ENCODE measurements around the gene CTTNBP2NL.
A peak's percentile ranks its signal among the peaks of the same experiment; 100 is the strongest.

Gene CTTNBP2NL

DNA sequence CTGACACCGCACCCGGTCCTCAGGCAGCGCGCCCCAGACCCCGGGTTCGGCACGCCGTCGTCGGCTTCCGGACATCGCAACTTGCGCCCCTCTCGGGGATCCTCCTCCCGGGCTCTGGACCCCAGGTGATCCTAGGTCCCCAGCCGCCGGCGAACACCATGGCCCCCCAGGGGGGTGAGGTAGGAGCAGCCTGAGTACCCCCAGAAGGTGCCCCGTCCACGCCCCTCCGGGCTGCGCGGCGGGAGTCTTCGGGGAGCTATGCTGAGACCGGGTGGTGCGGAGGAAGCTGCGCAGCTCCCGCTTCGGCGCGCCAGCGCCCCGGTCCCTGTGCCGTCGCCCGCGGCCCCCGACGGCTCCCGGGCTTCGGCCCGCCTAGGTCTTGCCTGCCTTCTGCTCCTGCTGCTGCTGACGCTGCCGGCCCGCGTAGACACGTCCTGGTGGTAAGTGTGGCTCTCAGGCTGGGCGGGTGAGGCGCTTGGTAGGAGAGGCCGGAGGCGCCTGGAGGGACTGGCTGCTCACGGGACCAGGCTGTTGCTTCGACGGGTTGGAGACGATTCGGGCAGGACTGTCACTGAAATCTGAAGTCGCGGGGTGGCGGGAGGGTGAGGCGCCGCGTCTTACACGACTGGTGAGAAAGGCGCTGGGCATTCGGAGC lies 113.1 kb downstream of the CTTNBP2NL start:
- peak; percentile 34 for DNase-seq

DNA sequence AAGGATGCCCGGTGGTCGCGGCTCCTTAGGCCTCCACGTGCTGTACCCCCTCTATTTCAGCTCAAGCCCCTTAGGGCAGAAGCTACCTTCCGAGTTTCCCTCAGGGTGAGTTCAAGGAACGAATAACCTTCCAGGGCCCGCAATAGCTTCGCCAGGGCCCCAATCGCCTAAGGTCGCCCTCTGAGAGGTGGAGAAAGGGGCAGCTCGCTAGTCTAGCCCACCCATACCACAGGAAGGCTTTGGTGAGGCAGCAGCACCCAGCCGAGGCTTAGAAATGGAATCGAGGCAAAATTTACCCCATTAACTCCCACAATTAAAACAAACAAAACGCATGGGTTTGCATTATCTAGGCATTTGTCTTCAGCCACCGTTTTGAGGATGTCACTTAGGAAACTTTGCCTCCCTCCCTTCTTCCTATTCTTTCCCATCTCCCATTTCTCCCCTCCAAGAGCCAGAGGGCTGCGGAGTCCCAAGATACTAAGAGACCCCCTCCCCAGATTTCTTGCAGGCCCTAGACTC lies 113.7 kb downstream of the CTTNBP2NL start:
- no peak for DNase-seq

- no peak for DNase-seq
Measured at GRCh38 chr1:112510340-112510739, 114.3 kb downstream of the CTTNBP2NL start.

All from CD4-positive, alpha-beta T cell treated with Interleukin-17A for 4 hours (primary cell).